GM12878 (cell line): ENCODE data around the gene SUGCT. TPM values are rescaled to one million over a fixed set of nuclear protein-coding genes. Genes with fewer than 3 reads are reported as not detected.

Source experiments
- ATAC-seq: fragments of 200-7000 bp; cut with Tn5 transposase; 3 replicates; pipeline ENCODE4 v1.9.1; 2020; ENCODE audit warnings: mild to moderate bottlenecking, moderate library complexity
- BruUV-seq: library from RNA; stranded (reverse); fragments of 400-500 nt; replicated peaks from 2 replicates; lab custom pipeline; 2021; lab: Mats Ljungman, UMichigan
- CTCF ChIA-PET: fragments of 300-600 bp; sonication (Branson Sonifier 250); formaldehyde crosslinking; extraction: SDS; loops from one replicate; lab custom pipeline; 2021; ENCODE audit warnings: inconsistent platforms; lab: Yijun Ruan, JAX
- POLR2A ChIA-PET: fragments of 350-600 bp; formaldehyde crosslinking; extraction: SDS; loops from one replicate; lab custom pipeline; 2021; ENCODE audit warnings: inconsistent platforms; lab: Charles Lee
- RAD21 ChIA-PET: fragments of 300-600 bp; sonication (Branson Sonifier 250); formaldehyde crosslinking; loops from one replicate; lab custom pipeline; 2023; ENCODE audit warnings: antibody characterized with exemption; ENCODE audit not compliant: unreplicated experiment; lab: Charles Lee
- SMC1A ChIA-PET: fragments of 300-600 bp; sonication (Branson Sonifier 250); formaldehyde crosslinking; loops from one replicate; lab custom pipeline; 2023; ENCODE audit not compliant: unreplicated experiment, uncharacterized antibody; lab: Charles Lee
- DNase-seq: peaks from one replicate; pipeline ENCODE4 v3.0.0-alpha.2; 2011; ENCODE audit warnings: low read depth, low spot score
- FAIRE-seq: peaks from 3 replicates; lab custom pipeline; 2011; peaks lifted over from hg19 to GRCh38; lab: Jason Lieb, UNC
- H2AFZ ChIP-seq: 2 replicates; pipeline ENCODE4 v1.6.0; 2011; ENCODE audit warnings: low read depth, low read length, control low read depth; ENCODE audit not compliant: control insufficient read depth
- H3K27ac ChIP-seq: 2 replicates; pipeline ENCODE4 v1.5.1; 2011; ENCODE audit warnings: control low read depth; ENCODE audit not compliant: control insufficient read depth, insufficient read depth
- H3K27me3 ChIP-seq, 2 experiments: replicated peaks in 1 of 2; 2 replicates each; pipeline versions ENCODE4 v1.6.0 to v1.6.1; 2011; ENCODE audit warnings: low read length in 1 of 2; ENCODE audit not compliant: control insufficient read depth in 2 of 2, insufficient read depth in 2 of 2
- H3K36me3 ChIP-seq, 2 experiments: 2 replicates each; pipeline ENCODE4 v1.5.1; 2011; ENCODE audit warnings: low read length in 1 of 2; ENCODE audit not compliant: control insufficient read depth in 2 of 2, insufficient read depth in 2 of 2
- H3K4me1 ChIP-seq: 2 replicates; pipeline ENCODE4 v1.6.1; 2011; ENCODE audit warnings: mild to moderate bottlenecking, low read length, moderate library complexity, mixed read lengths; ENCODE audit not compliant: control insufficient read depth, insufficient read depth
- H3K4me2 ChIP-seq: 2 replicates; pipeline ENCODE4 v1.6.0; 2011; ENCODE audit warnings: control low read depth; ENCODE audit not compliant: control insufficient read depth, insufficient read depth
- H3K4me3 ChIP-seq: fragments of 200-600 bp; sonication (generic); 2 replicates; pipeline ENCODE4 v1.5.1; 2016
- H3K79me2 ChIP-seq: 2 replicates; pipeline ENCODE4 v1.6.0; 2011; ENCODE audit warnings: low read length; ENCODE audit not compliant: control insufficient read depth, insufficient read depth
- H3K9ac ChIP-seq: 2 replicates; pipeline ENCODE4 v1.8.0; 2011; ENCODE audit warnings: low read length, control low read depth, mixed read lengths; ENCODE audit not compliant: control insufficient read depth, insufficient read depth
- H3K9me3 ChIP-seq: replicated peaks from 3 replicates; pipeline ENCODE4 v1.5.1; 2011; ENCODE audit warnings: mild to moderate bottlenecking, low read length; ENCODE audit not compliant: control insufficient read depth, insufficient read depth
- H4K20me1 ChIP-seq: 2 replicates; pipeline ENCODE4 v1.6.0; 2011; ENCODE audit not compliant: control insufficient read depth, insufficient read depth
- FOXK2 ChIP-seq: fragments of 450-650 bp; IDR thresholded peaks from 2 replicates; pipeline ENCODE4 v1.6.1; 2017; ENCODE audit warnings: mild to moderate bottlenecking, moderate library complexity
- MAX ChIP-seq: IDR thresholded peaks from 2 replicates; pipeline ENCODE4 v1.6.1; 2012; ENCODE audit warnings: low read depth, low read length, improper control_type of control experiment
- NFXL1 ChIP-seq: fragments of 450-650 bp; IDR thresholded peaks from 2 replicates; pipeline ENCODE4 v1.6.1; 2017; ENCODE audit warnings: antibody characterized with exemption, mild to moderate bottlenecking, borderline replicate concordance
- WGBS: methylation state at CpG from one replicate; pipeline ENCODE4 v1.1.6; 2016; ENCODE audit warnings: low lambda C conversion rate; ENCODE audit not compliant: insufficient replicate concordance, insufficient coverage; ENCODE audit errors: missing lambda C conversion rate; 5-methylcytosine and 5-hydroxymethylcytosine counted together
- in situ Hi-C: fragments of 300-500 bp; cut with MboI; formaldehyde crosslinking; loops from 9 replicates; pipeline ENCODE4 v1.14.3; 2018; ENCODE audit warnings: mixed read lengths
- intact Hi-C: fragments of 100-400 bp; cut with micrococcal nuclease; formaldehyde crosslinking; loops from one replicate; pipeline ENCODE4 v1.14.2; 2022; ENCODE audit not compliant: unreplicated experiment
- polyA plus RNA-seq, 11 experiments: library from polyadenylated mRNA; depleted of rRNA in 4 of 11; unstranded in 6 of 11; stranded (reverse) in 5 of 11; fragments of >200 nt; fragmentation: Nextera tagmentation in 4 of 11; fragmentation: Illumina TruSeq in 1 of 11; extraction: Ambion mirVana in 4 of 11; extraction: Trizol in 1 of 11; gene quantifications; 1 replicate in 1 of 11; 2 replicates in 10 of 11; pipeline versions ENCODE4 v1.2.1 to v1.2.3, GENCODE V29; 2011 to 2016; ENCODE audit warnings: inconsistent platforms in 2 of 11, missing spikeins in 2 of 11, low read depth in 1 of 11
- total RNA-seq, 4 experiments: library from RNA; depleted of rRNA in 3 of 4; stranded (reverse); fragments of >200 nt in 3 of 4; fragmentation: Illumina TruSeq in 1 of 4; extraction: Trizol in 1 of 4; gene quantifications; 2 replicates each; pipeline versions ENCODE4 v1.2.1 to v1.2.3, GENCODE V29; 2013 to 2021
- TF ChIP-seq, protein P1 (sequence below): IDR thresholded peaks from 2 replicates; pipeline ENCODE4 v1.6.1; 2012; ENCODE audit warnings: low read length, inconsistent platforms
- TF ChIP-seq, protein P2 (sequence below): fragments of 450-650 bp; IDR thresholded peaks from 2 replicates; pipeline ENCODE4 v1.6.1; 2017; ENCODE audit warnings: mild to moderate bottlenecking, moderate library complexity
- TF ChIP-seq, protein P3 (sequence below): fragments of 450-650 bp; formaldehyde crosslinking; IDR thresholded peaks from 2 replicates; pipeline ENCODE4 v1.4.0; 2020; ENCODE audit warnings: mild to moderate bottlenecking, moderate library complexity

Gene SUGCT
- total and polyA plus RNA-seq, 10 of the 15 experiments (the other 5 are each of a cell fraction or from before 2014, with no cell fraction given) = 0.08 to 1.2 (median 0.67) TPM; not detected in 1

- TF ChIP-seq, protein P1, sequence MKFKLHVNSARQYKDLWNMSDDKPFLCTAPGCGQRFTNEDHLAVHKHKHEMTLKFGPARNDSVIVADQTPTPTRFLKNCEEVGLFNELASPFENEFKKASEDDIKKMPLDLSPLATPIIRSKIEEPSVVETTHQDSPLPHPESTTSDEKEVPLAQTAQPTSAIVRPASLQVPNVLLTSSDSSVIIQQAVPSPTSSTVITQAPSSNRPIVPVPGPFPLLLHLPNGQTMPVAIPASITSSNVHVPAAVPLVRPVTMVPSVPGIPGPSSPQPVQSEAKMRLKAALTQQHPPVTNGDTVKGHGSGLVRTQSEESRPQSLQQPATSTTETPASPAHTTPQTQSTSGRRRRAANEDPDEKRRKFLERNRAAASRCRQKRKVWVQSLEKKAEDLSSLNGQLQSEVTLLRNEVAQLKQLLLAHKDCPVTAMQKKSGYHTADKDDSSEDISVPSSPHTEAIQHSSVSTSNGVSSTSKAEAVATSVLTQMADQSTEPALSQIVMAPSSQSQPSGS = no peak
- TF ChIP-seq, protein P2, sequence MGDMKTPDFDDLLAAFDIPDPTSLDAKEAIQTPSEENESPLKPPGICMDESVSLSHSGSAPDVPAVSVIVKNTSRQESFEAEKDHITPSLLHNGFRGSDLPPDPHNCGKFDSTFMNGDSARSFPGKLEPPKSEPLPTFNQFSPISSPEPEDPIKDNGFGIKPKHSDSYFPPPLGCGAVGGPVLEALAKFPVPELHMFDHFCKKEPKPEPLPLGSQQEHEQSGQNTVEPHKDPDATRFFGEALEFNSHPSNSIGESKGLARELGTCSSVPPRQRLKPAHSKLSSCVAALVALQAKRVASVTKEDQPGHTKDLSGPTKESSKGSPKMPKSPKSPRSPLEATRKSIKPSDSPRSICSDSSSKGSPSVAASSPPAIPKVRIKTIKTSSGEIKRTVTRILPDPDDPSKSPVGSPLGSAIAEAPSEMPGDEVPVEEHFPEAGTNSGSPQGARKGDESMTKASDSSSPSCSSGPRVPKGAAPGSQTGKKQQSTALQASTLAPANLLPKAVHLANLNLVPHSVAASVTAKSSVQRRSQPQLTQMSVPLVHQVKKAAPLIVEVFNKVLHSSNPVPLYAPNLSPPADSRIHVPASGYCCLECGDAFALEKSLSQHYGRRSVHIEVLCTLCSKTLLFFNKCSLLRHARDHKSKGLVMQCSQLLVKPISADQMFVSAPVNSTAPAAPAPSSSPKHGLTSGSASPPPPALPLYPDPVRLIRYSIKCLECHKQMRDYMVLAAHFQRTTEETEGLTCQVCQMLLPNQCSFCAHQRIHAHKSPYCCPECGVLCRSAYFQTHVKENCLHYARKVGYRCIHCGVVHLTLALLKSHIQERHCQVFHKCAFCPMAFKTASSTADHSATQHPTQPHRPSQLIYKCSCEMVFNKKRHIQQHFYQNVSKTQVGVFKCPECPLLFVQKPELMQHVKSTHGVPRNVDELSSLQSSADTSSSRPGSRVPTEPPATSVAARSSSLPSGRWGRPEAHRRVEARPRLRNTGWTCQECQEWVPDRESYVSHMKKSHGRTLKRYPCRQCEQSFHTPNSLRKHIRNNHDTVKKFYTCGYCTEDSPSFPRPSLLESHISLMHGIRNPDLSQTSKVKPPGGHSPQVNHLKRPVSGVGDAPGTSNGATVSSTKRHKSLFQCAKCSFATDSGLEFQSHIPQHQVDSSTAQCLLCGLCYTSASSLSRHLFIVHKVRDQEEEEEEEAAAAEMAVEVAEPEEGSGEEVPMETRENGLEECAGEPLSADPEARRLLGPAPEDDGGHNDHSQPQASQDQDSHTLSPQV = no peak
Measured at GRCh38 chr7:40899636-40900507, 765.1 kb downstream of the SUGCT start (continued).

GRCh38 chr7:40903872-40904271, 769.1 kb downstream of the SUGCT start:
- FAIRE-seq (no peak), ATAC-seq (no peak), DNase-seq (no peak)
- intact Hi-C loops (no loop called here), in situ Hi-C loops (no loop called here)
- H3K9ac ChIP-seq = no peak overlapping the region
- RAD21 ChIA-PET = no interaction called here
- H3K27ac ChIP-seq = no peak overlapping the region
- BruUV-seq = no TSS peak
- H3K27me3 ChIP-seq = no peaks in the 10 kb centered on the region
- 46% methylated on average over 10 of the region's 10 CpGs for WGBS
- CTCF ChIA-PET = no interaction called here
- H3K4me1 ChIP-seq = no peaks in the 10 kb centered on the region
- H3K79me2 ChIP-seq = no peaks in the 10 kb centered on the region
- no peak overlapping the region for H2AFZ ChIP-seq
- H3K4me2 ChIP-seq = no peak overlapping the region
- no peaks in the 10 kb centered on the region for H3K36me3 ChIP-seq
- no peak overlapping the region for H3K4me3 ChIP-seq
- no peaks in the 10 kb centered on the region; the same call in 2 of the 3 replicates for H3K9me3 ChIP-seq
- POLR2A ChIA-PET = no interaction called here
- no peaks in the 10 kb centered on the region for H4K20me1 ChIP-seq
- SMC1A ChIA-PET = no interaction called here
- TF ChIP-seq NFXL1 (no peak), FOXK2 (no peak), MAX (no peak)
- TF ChIP-seq, protein P3, sequence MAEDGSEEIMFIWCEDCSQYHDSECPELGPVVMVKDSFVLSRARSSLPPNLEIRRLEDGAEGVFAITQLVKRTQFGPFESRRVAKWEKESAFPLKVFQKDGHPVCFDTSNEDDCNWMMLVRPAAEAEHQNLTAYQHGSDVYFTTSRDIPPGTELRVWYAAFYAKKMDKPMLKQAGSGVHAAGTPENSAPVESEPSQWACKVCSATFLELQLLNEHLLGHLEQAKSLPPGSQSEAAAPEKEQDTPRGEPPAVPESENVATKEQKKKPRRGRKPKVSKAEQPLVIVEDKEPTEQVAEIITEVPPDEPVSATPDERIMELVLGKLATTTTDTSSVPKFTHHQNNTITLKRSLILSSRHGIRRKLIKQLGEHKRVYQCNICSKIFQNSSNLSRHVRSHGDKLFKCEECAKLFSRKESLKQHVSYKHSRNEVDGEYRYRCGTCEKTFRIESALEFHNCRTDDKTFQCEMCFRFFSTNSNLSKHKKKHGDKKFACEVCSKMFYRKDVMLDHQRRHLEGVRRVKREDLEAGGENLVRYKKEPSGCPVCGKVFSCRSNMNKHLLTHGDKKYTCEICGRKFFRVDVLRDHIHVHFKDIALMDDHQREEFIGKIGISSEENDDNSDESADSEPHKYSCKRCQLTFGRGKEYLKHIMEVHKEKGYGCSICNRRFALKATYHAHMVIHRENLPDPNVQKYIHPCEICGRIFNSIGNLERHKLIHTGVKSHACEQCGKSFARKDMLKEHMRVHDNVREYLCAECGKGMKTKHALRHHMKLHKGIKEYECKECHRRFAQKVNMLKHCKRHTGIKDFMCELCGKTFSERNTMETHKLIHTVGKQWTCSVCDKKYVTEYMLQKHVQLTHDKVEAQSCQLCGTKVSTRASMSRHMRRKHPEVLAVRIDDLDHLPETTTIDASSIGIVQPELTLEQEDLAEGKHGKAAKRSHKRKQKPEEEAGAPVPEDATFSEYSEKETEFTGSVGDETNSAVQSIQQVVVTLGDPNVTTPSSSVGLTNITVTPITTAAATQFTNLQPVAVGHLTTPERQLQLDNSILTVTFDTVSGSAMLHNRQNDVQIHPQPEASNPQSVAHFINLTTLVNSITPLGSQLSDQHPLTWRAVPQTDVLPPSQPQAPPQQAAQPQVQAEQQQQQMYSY (CRISPR knock-in tag) = no peak
